HepG2 (cell line): ENCODE data around the gene TMPO. TPM values are rescaled to one million over a fixed set of nuclear protein-coding genes. Genes with fewer than 3 reads are reported as not detected.
A peak's percentile ranks its signal among the peaks of the same experiment; 100 is the strongest.

Experiments used
- AHDC1 ChIP-seq: sonication (generic); formaldehyde crosslinking; IDR thresholded peaks from 2 replicates; pipeline ENCODE4 v1.5.1; 2020; ENCODE audit warnings: mild to moderate bottlenecking, missing genetic modification reagents, borderline replicate concordance
- ARNT ChIP-seq: fragments of 450-650 bp; IDR thresholded peaks from 2 replicates; pipeline ENCODE4 v1.6.1; 2017
- ISL2 ChIP-seq: sonication (generic); formaldehyde crosslinking; IDR thresholded peaks from 2 replicates; pipeline ENCODE4 v1.5.0; 2020; ENCODE audit warnings: missing genetic modification reagents
- KLF9 ChIP-seq: IDR thresholded peaks from 2 replicates; pipeline ENCODE4 v1.6.1; 2016; ENCODE audit warnings: low read depth
- KMT2A ChIP-seq: sonication (generic); formaldehyde crosslinking; IDR thresholded peaks from 2 replicates; pipeline ENCODE4 v1.4.0; 2020; ENCODE audit warnings: missing genetic modification reagents
- NPAS2 ChIP-seq: sonication (generic); formaldehyde crosslinking; IDR thresholded peaks from 2 replicates; pipeline ENCODE4 v1.8.0; 2022; ENCODE audit warnings: mild to moderate bottlenecking, missing genetic modification reagents, borderline replicate concordance
- RBAK ChIP-seq: sonication (generic); formaldehyde crosslinking; IDR thresholded peaks from 2 replicates; pipeline ENCODE4 v1.5.1; 2020; ENCODE audit warnings: mild to moderate bottlenecking, missing genetic modification reagents
- SMAD1 ChIP-seq: sonication (generic); formaldehyde crosslinking; IDR thresholded peaks from 2 replicates; pipeline ENCODE4 v1.4.0; 2020; ENCODE audit warnings: missing genetic modification reagents, low read depth, mild to moderate bottlenecking, borderline replicate concordance
- SMAD9 ChIP-seq: sonication (generic); formaldehyde crosslinking; IDR thresholded peaks from 2 replicates; pipeline ENCODE4 v1.5.1; 2020; ENCODE audit warnings: mild to moderate bottlenecking, missing genetic modification reagents
- ZBTB34 ChIP-seq: sonication (generic); formaldehyde crosslinking; IDR thresholded peaks from 2 replicates; pipeline ENCODE4 v1.8.0; 2022; ENCODE audit warnings: mild to moderate bottlenecking, missing genetic modification reagents
- ZBTB7B ChIP-seq: sonication (generic); formaldehyde crosslinking; IDR thresholded peaks from 2 replicates; pipeline ENCODE4 v1.4.0; 2020; ENCODE audit warnings: missing genetic modification reagents
- ZKSCAN1 ChIP-seq: fragments of 150-350 bp; IDR thresholded peaks from 2 replicates; pipeline ENCODE4 v1.6.1; 2014; ENCODE audit warnings: low read length
- ZNF282 ChIP-seq: fragments of 450-650 bp; IDR thresholded peaks from 2 replicates; pipeline ENCODE4 v1.6.1; 2018; ENCODE audit not compliant: partially characterized antibody
- ZNF430 ChIP-seq: sonication (generic); formaldehyde crosslinking; IDR thresholded peaks from 2 replicates; pipeline ENCODE4 v1.9.0; 2021; ENCODE audit warnings: mild to moderate bottlenecking, missing genetic modification reagents
- ZNF879 ChIP-seq: sonication (generic); formaldehyde crosslinking; IDR thresholded peaks from 2 replicates; pipeline ENCODE4 v1.8.1; 2023; ENCODE audit warnings: missing genetic modification reagents
- polyA plus RNA-seq, 8 experiments: library from polyadenylated mRNA; depleted of rRNA in 3 of 8; stranded (reverse) in 7 of 8; unstranded in 1 of 8; fragments of >200 nt; fragmentation: Illumina TruSeq in 4 of 8; extraction: Trizol in 4 of 8; gene quantifications; 2 replicates each; pipeline versions ENCODE4 v1.2.1 to v1.2.3, GENCODE V29; 2011 to 2016; ENCODE audit warnings: low read depth in 4 of 8, missing spikeins in 1 of 8, mixed read lengths in 1 of 8; ENCODE audit not compliant: insufficient read depth in 1 of 8
- total RNA-seq, 5 experiments: library from RNA; depleted of rRNA; stranded (reverse); fragments of >200 nt; fragmentation: Illumina TruSeq; extraction: Trizol; gene quantifications; 2 replicates each; pipeline ENCODE4 v1.2.3, GENCODE V29; 2016; ENCODE audit warnings: low read depth in 1 of 5
- TF ChIP-seq, protein P1 (sequence below): sonication (generic); formaldehyde crosslinking; IDR thresholded peaks from 2 replicates; pipeline ENCODE4 v1.4.0; 2020; ENCODE audit warnings: missing genetic modification reagents
- TF ChIP-seq, protein P2 (sequence below): sonication (generic); formaldehyde crosslinking; IDR thresholded peaks from 2 replicates; pipeline ENCODE4 v1.4.0; 2020; ENCODE audit warnings: missing genetic modification reagents
- TF ChIP-seq, protein P3 (sequence below): sonication (generic); formaldehyde crosslinking; IDR thresholded peaks from 2 replicates; pipeline ENCODE4 v1.5.0; 2020; ENCODE audit warnings: missing genetic modification reagents

The TMPO gene
- total and polyA plus RNA-seq, 2 of the 13 experiments (the other 11 are each of a cell fraction or from before 2014, with no cell fraction given): 24.2 to 167 TPM

GRCh38 chr12:98593351-98594049 is 78.1 kb downstream of the TMPO start, which contains the start of gene SLC25A3 (continued):
- TF ChIP-seq ZBTB34 (CRISPR knock-in tag): 0 out of 2 replicates have a peak, but pooled peaks have one; percentile 51
- TF ChIP-seq KLF9: no peak
- TF ChIP-seq SMAD9 (CRISPR knock-in tag): no peak
- TF ChIP-seq SMAD1 (CRISPR knock-in tag): no peak
- TF ChIP-seq, protein P1, sequence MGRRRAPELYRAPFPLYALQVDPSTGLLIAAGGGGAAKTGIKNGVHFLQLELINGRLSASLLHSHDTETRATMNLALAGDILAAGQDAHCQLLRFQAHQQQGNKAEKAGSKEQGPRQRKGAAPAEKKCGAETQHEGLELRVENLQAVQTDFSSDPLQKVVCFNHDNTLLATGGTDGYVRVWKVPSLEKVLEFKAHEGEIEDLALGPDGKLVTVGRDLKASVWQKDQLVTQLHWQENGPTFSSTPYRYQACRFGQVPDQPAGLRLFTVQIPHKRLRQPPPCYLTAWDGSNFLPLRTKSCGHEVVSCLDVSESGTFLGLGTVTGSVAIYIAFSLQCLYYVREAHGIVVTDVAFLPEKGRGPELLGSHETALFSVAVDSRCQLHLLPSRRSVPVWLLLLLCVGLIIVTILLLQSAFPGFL (CRISPR knock-in tag): no peak
- no peak for TF ChIP-seq NPAS2
- no peak for TF ChIP-seq ZNF879 (CRISPR knock-in tag)
- no peak for TF ChIP-seq ZNF282
- no peak for TF ChIP-seq ARNT
- no peak for TF ChIP-seq AHDC1 (CRISPR knock-in tag)
- TF ChIP-seq, protein P2, sequence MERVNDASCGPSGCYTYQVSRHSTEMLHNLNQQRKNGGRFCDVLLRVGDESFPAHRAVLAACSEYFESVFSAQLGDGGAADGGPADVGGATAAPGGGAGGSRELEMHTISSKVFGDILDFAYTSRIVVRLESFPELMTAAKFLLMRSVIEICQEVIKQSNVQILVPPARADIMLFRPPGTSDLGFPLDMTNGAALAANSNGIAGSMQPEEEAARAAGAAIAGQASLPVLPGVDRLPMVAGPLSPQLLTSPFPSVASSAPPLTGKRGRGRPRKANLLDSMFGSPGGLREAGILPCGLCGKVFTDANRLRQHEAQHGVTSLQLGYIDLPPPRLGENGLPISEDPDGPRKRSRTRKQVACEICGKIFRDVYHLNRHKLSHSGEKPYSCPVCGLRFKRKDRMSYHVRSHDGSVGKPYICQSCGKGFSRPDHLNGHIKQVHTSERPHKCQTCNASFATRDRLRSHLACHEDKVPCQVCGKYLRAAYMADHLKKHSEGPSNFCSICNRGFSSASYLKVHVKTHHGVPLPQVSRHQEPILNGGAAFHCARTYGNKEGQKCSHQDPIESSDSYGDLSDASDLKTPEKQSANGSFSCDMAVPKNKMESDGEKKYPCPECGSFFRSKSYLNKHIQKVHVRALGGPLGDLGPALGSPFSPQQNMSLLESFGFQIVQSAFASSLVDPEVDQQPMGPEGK (CRISPR knock-in tag): no peak
- TF ChIP-seq ZNF430 (CRISPR knock-in tag): peak; percentile 6; the same call in 1 of the 2 replicates
- peak; percentile 62; the same call in 1 of the 2 replicates for TF ChIP-seq ISL2 (CRISPR knock-in tag)
- no peak for TF ChIP-seq RBAK (CRISPR knock-in tag)
- no peak for TF ChIP-seq ZKSCAN1
- peak; percentile 22; the same call in 1 of the 2 replicates for TF ChIP-seq ZBTB7B (CRISPR knock-in tag)
- TF ChIP-seq, protein P3, sequence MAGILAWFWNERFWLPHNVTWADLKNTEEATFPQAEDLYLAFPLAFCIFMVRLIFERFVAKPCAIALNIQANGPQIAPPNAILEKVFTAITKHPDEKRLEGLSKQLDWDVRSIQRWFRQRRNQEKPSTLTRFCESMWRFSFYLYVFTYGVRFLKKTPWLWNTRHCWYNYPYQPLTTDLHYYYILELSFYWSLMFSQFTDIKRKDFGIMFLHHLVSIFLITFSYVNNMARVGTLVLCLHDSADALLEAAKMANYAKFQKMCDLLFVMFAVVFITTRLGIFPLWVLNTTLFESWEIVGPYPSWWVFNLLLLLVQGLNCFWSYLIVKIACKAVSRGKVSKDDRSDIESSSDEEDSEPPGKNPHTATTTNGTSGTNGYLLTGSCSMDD (CRISPR knock-in tag): no peak
- peak; percentile 84 for TF ChIP-seq KMT2A (CRISPR knock-in tag)
